Middle frontal gyrus (tissue), 1 donor: ENCODE results near the gene HINT3.
"Not testable (repeated sequence)": the region's sequence is repeated elsewhere in the genome, so short reads cannot be mapped to it uniquely, and the experiment has no call there.

Source experiments
- DNase-seq: peaks from one replicate; pipeline ENCODE4 v3.0.0-alpha.2; 2015; ENCODE audit warnings: low spot score; ENCODE audit errors: extremely low spot score

Gene HINT3

GRCh38 chr6:125939791-125940190 lies 16.8 kb upstream of the HINT3 start:
- no peak for DNase-seq

GRCh38 chr6:125940247-125941041 lies 16.1 kb upstream of the HINT3 start:
- DNase-seq, result no peak

- no peak for DNase-seq
These were observed 13.7 kb upstream of the HINT3 start for GRCh38 chr6:125942672-125943527.

- no peak for DNase-seq
These were observed 12.8 kb upstream of the HINT3 start for GRCh38 chr6:125943528-125944433.

GRCh38 chr6:125944434-125944816 lies 12.1 kb upstream of the HINT3 start:
- DNase-seq, result no peak

- DNase-seq, result no peak
These were observed 11.7 kb upstream of the HINT3 start for GRCh38 chr6:125944896-125945295.

GRCh38 chr6:125945378-125946141 lies 11.0 kb upstream of the HINT3 start:
- DNase-seq, result no peak

- no peak for DNase-seq
These were observed 9.0 kb upstream of the HINT3 start for GRCh38 chr6:125947615-125948014.

GRCh38 chr6:125948455-125948854 lies 8.1 kb upstream of the HINT3 start:
- no peak for DNase-seq

- no peak for DNase-seq
These were observed 7.5 kb upstream of the HINT3 start for GRCh38 chr6:125949069-125949468.

- no peak for DNase-seq
These were observed 6.3 kb upstream of the HINT3 start for GRCh38 chr6:125950293-125950692.

GRCh38 chr6:125950716-125951115 lies 5.9 kb upstream of the HINT3 start:
- DNase-seq, result not testable (repeated sequence)

- DNase-seq, result no peak
These were observed 5.2 kb upstream of the HINT3 start for GRCh38 chr6:125951323-125951722.

- DNase-seq, result no peak
These were observed 3.6 kb upstream of the HINT3 start for GRCh38 chr6:125952764-125953501.

- DNase-seq, result no peak
These were observed 3.1 kb upstream of the HINT3 start for GRCh38 chr6:125953502-125953875.

- DNase-seq, result no peak
These were observed 1.7 kb upstream of the HINT3 start for GRCh38 chr6:125954735-125955339.

GRCh38 chr6:125955973-125956372 lies 597 bp upstream of the HINT3 start:
- no peak for DNase-seq

GRCh38 chr6:125957391-125957693 lies 772 bp downstream of the HINT3 start:
- no peak for DNase-seq

- DNase-seq, result no peak
These were observed 1.3 kb downstream of the HINT3 start for GRCh38 chr6:125957845-125958244.

- no peak for DNase-seq
These were observed 2.5 kb downstream of the HINT3 start for GRCh38 chr6:125959041-125959440.
